ENCODE measurements around the gene NALCN. TPM values are rescaled to one million over a fixed set of nuclear protein-coding genes. Genes with fewer than 3 reads are reported as not detected.

NALCN gene
- total and polyA plus RNA-seq, 7 donors: 0.04 to 0.49 (median 0.21) TPM; not detected in 1

DNA sequence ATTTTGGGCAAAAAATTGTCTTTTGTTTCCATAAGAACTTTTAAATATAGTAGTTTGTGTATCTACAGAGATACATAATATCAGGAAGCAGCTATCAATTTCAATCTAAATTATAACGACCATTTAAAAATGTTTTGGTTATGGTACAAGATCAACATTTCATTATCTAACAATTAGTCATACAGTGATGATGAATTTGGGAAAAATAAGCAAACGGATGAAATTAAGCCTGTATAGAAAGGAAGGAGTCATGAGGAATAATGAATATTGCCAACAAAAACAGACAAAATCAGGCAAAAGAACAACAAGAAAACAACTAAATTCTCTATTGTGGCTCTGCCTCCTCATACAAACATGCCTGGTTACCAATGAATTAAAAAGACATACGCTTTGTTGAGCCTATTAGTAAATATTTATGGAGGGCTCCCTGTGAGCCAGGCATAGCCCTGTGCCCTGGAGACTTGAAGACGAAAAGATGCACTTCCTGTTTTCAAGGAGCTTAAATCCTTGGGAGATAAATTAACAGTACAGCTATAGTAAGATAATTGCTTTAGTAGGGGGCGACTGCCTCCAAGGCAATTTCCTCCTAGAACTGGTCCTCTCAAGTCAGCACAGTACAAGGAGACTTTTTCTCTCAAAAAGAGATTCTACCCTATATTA is 73.0 kb downstream of the NALCN start:
- DNase-seq (no peak), ATAC-seq (no peak)
- Histone ChIP-seq H3K27ac (no peak overlapping the region), H3K4me3 (no peak overlapping the region), H3K4me1 (no peaks in the 10 kb centered on the region), H3K36me3 (ENCODE audit: insufficient read depth in 1 of 2, low read depth in 1 of 2) (no peaks in the 10 kb centered on the region), H3K27me3 (ENCODE audit: insufficient read depth in 3 of 3, low read length in 2 of 3) (no peaks in the 10 kb centered on the region), H3K9me3 (no peaks in the 10 kb centered on the region)
- intact Hi-C loops (cut with DNase I): no loop called here
- no peak for TF ChIP-seq CTCF (IDR thresholded peaks at IDR 0.05)
- WGBS, 3 donors: 54 to 68% (median 64%) methylated on average over 5 of the region's 5 CpGs

- intact Hi-C loops (cut with DNase I): no loop called here
- no peaks in the 10 kb centered on the region for H3K36me3 ChIP-seq (ENCODE audit: insufficient read depth in 1 of 2, low read depth in 1 of 2)
- no peak for TF ChIP-seq CTCF (IDR thresholded peaks at IDR 0.05)
- H3K4me1 ChIP-seq: no peaks in the 10 kb centered on the region
- ATAC-seq: no peak
- 78 to 85% (median 79%) methylated on average over 1 of the region's 1 CpG for WGBS, 3 donors
- H3K9me3 ChIP-seq: no peaks in the 10 kb centered on the region
- no peak overlapping the region for H3K4me3 ChIP-seq
- DNase-seq: no peak
- no peak overlapping the region for H3K27ac ChIP-seq
- H3K27me3 ChIP-seq (ENCODE audit: insufficient read depth in 3 of 3, low read length in 2 of 3): no peaks in the 10 kb centered on the region
Observed at GRCh38 chr13:101341464-101341863, 74.8 kb downstream of the NALCN start.

DNA sequence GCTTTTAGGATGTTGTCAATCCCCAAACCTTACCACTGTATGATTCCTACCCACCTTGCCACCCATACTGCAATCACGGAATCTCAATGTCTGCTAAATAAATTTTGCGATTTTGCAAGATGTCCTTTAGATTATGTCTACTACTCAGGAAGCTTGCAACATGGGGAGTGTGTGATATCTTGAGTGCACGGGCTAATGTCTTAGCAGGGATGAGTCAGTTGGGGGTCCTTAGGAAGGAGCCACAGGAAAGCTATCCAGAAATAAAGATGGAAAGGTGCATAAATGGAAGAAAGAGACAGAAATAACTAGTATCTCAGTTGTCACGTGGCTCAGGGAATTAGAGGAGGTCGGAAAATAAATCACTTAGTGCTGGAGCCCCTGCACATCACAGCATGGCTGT is 77.1 kb downstream of the NALCN start:
- DNase-seq: no peak
- H3K4me3 ChIP-seq: no peak overlapping the region
- no peak for ATAC-seq
- no peak for TF ChIP-seq CTCF (IDR thresholded peaks at IDR 0.05)
- H3K36me3 ChIP-seq (ENCODE audit: insufficient read depth in 1 of 2, low read depth in 1 of 2): no peaks in the 10 kb centered on the region
- 70 to 80% (median 73%) methylated on average over 5 of the region's 5 CpGs for WGBS, 3 donors
- no peaks in the 10 kb centered on the region for H3K4me1 ChIP-seq
- H3K9me3 ChIP-seq: no peaks in the 10 kb centered on the region
- H3K27me3 ChIP-seq (ENCODE audit: insufficient read depth in 3 of 3, low read length in 2 of 3): no peaks in the 10 kb centered on the region
- intact Hi-C loops (cut with DNase I): no loop called here
- no peak overlapping the region for H3K27ac ChIP-seq

GRCh38 chr13:101332583-101332982 is 83.7 kb downstream of the NALCN start:
- ATAC-seq (no peak), DNase-seq (no peak)
- 83 to 89% (median 84%) methylated on average over 5 of the region's 5 CpGs for WGBS, 3 donors
- intact Hi-C loops (cut with DNase I): no loop called here
- TF ChIP-seq CTCF (IDR thresholded peaks at IDR 0.05): no peak
- H3K9me3 ChIP-seq: no peaks in the 10 kb centered on the region
- H3K27ac ChIP-seq: no peak overlapping the region
- no peaks in the 10 kb centered on the region for H3K4me1 ChIP-seq
- no peak overlapping the region for H3K4me3 ChIP-seq
- no peaks in the 10 kb centered on the region for H3K36me3 ChIP-seq (ENCODE audit: insufficient read depth in 1 of 2, low read depth in 1 of 2)
- no peaks in the 10 kb centered on the region for H3K27me3 ChIP-seq (ENCODE audit: insufficient read depth in 3 of 3, low read length in 2 of 3)

DNA sequence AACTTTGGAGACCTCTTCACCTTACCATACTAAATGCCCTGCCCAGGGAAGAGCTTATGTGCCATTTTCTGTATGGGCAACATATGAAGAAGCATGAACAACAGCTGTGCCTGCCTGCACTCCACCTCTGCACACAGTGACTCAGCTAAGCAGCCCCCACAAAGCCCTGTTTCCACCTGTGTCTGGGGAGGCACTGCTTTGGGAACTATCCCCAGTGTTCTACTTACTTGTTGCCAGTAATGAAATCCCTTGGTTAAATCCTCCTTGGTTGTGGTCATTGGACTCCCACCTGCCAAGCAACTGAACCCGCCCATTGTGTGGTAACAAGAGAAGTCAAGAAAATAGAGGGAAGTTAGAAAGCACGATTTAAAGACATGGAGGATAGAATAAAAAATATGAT is 84.6 kb downstream of the NALCN start:
- intact Hi-C loops (cut with DNase I): no loop called here
- no peaks in the 10 kb centered on the region for H3K9me3 ChIP-seq
- no peak for ATAC-seq
- H3K36me3 ChIP-seq (ENCODE audit: insufficient read depth in 1 of 2, low read depth in 1 of 2): no peaks in the 10 kb centered on the region
- H3K27ac ChIP-seq: no peak overlapping the region
- WGBS, 3 donors: 61 to 71% (median 67%) methylated on average over 2 of the region's 2 CpGs
- DNase-seq: no peak
- no peaks in the 10 kb centered on the region for H3K4me1 ChIP-seq
- H3K4me3 ChIP-seq: no peak overlapping the region
- no peak for TF ChIP-seq CTCF (IDR thresholded peaks at IDR 0.05)
- no peaks in the 10 kb centered on the region for H3K27me3 ChIP-seq (ENCODE audit: insufficient read depth in 3 of 3, low read length in 2 of 3)
